Fibroblast of pulmonary artery (primary cell): ENCODE results near the gene INTS1.

Source experiments
- DNase-seq: peaks from one replicate; pipeline ENCODE4 v3.0.0-alpha.2; 2010; ENCODE audit warnings: low read depth
- H3K4me3 ChIP-seq: replicated peaks from 2 replicates; pipeline ENCODE4 v1.5.1; 2011; ENCODE audit warnings: low read depth, mild to moderate bottlenecking, control low read depth, low read length, moderate library complexity
- CTCF ChIP-seq: IDR thresholded peaks from 2 replicates; pipeline ENCODE4 v1.5.1; 2011; ENCODE audit warnings: mild to moderate bottlenecking, control low read depth, low read length, inconsistent platforms; ENCODE audit errors: missing control alignments

INTS1 gene

GRCh38 chr7:1497293-1497927 lies 6.8 kb downstream of the INTS1 start:
- no peak overlapping the region for H3K4me3 ChIP-seq
- DNase-seq = no peak
- TF ChIP-seq CTCF = no peak

- no peak for DNase-seq
- no peak for TF ChIP-seq CTCF
- no peak overlapping the region for H3K4me3 ChIP-seq
These were observed 7.5 kb downstream of the INTS1 start for GRCh38 chr7:1496531-1497292.

GRCh38 chr7:1495564-1496242 lies 8.5 kb downstream of the INTS1 start:
- no peak for TF ChIP-seq CTCF
- no peak overlapping the region for H3K4me3 ChIP-seq
- DNase-seq = no peak

- no peak for TF ChIP-seq CTCF
- no peak for DNase-seq
- no peak overlapping the region for H3K4me3 ChIP-seq
These were observed 9.2 kb downstream of the INTS1 start for GRCh38 chr7:1494866-1495563.

- no peak overlapping the region for H3K4me3 ChIP-seq
- no peak for TF ChIP-seq CTCF
- DNase-seq = no peak
These were observed 9.7 kb downstream of the INTS1 start for GRCh38 chr7:1494447-1494846.

- no peak for TF ChIP-seq CTCF
- DNase-seq = no peak
- no peak overlapping the region for H3K4me3 ChIP-seq
These were observed 10.6 kb downstream of the INTS1 start for GRCh38 chr7:1493571-1493970.
